Natural killer cell (primary cell): ENCODE measurements around the gene PDK4. TPM values are rescaled to one million over a fixed set of nuclear protein-coding genes. Genes with fewer than 3 reads are reported as not detected.

ENCODE experiments used
- ATAC-seq, 3 donors: fragments of 150-1000 bp in 2 of 3; fragments of 200-7000 bp in 1 of 3; cut with Tn5 transposase; 1 replicate in 1 of 3; 2 replicates in 2 of 3; pipeline ENCODE4 v1.10.0; 2021; ENCODE audit warnings: mild to moderate bottlenecking in 2 of 3, moderate library complexity in 2 of 3
- DNase-seq, 2 donors: peaks; one replicate each; pipeline versions ENCODE4 v3.0.0 to v3.0.0-alpha.2; 2013 to 2021; ENCODE audit warnings: mixed read lengths in 1 of 2
- H3K27ac ChIP-seq: one replicate; pipeline ENCODE4 v1.5.1; 2013; ENCODE audit warnings: mild to moderate bottlenecking, low read length
- H3K27me3 ChIP-seq: one replicate; pipeline ENCODE4 v1.6.1; 2013; ENCODE audit warnings: low read length; ENCODE audit not compliant: control insufficient read depth, insufficient read depth
- H3K36me3 ChIP-seq: one replicate; pipeline ENCODE4 v1.6.1; 2013; ENCODE audit warnings: low read length; ENCODE audit not compliant: control insufficient read depth, insufficient read depth
- H3K4me1 ChIP-seq: one replicate; pipeline ENCODE4 v1.6.1; 2013; ENCODE audit warnings: low read length; ENCODE audit not compliant: control insufficient read depth, insufficient read depth
- H3K4me3 ChIP-seq: one replicate; pipeline ENCODE4 v1.5.1; 2013; ENCODE audit warnings: low read length
- H3K9me3 ChIP-seq: one replicate; pipeline ENCODE4 v1.6.1; 2013; ENCODE audit warnings: low read length; ENCODE audit not compliant: control insufficient read depth, insufficient read depth
- H3K27ac Mint-ChIP-seq, 2 donors: one replicate each; pipeline ENCODE4 v1.8.0; 2022; ENCODE audit warnings: mild to moderate bottlenecking in 2 of 2, mixed read lengths in 2 of 2, moderate library complexity in 1 of 2
- H3K27me3 Mint-ChIP-seq, 2 donors: one replicate each; pipeline ENCODE4 v1.8.0; 2022; ENCODE audit warnings: low read depth in 2 of 2, mixed read lengths in 2 of 2
- H3K36me3 Mint-ChIP-seq: one replicate; pipeline ENCODE4 v1.8.0; 2022; ENCODE audit warnings: mixed read lengths
- H3K4me1 Mint-ChIP-seq, 2 donors: one replicate each; pipeline ENCODE4 v1.8.0; 2022; ENCODE audit warnings: mixed read lengths in 2 of 2
- H3K4me3 Mint-ChIP-seq: one replicate; pipeline ENCODE4 v1.8.0; 2022; ENCODE audit warnings: mild to moderate bottlenecking, moderate library complexity, mixed read lengths
- H3K9me3 Mint-ChIP-seq, 2 donors: one replicate each; pipeline ENCODE4 v1.8.0; 2022; ENCODE audit warnings: mixed read lengths in 2 of 2
- CTCF ChIP-seq: fragments of 200-600 bp; IDR thresholded peaks from one replicate; pipeline ENCODE4 v1.8.0; 2022; ENCODE audit warnings: antibody characterized with exemption
- WGBS: methylation state at CpG from one replicate; pipeline ENCODE4 v1.1.7; 2013; ENCODE audit warnings: missing lambda C conversion rate; ENCODE audit not compliant: insufficient coverage; 5-methylcytosine and 5-hydroxymethylcytosine counted together
- intact Hi-C: fragments of 100-400 bp; cut with micrococcal nuclease; formaldehyde crosslinking; loops from one replicate; pipeline ENCODE4 v1.14.2; 2022
- total RNA-seq, 4 donors: library from RNA; stranded (reverse); fragments of 120-200 nt in 1 of 4; gene quantifications; one replicate each; pipeline versions ENCODE4 v1.2.3 to v1.2.4, GENCODE V29; 2013 to 2022

PDK4 gene
- total RNA-seq, 3 donors from 2014 or later (not counting 1 experiment from before 2014, with no cell fraction given): 0.78 to 3.8 (median 2.3) TPM

DNA sequence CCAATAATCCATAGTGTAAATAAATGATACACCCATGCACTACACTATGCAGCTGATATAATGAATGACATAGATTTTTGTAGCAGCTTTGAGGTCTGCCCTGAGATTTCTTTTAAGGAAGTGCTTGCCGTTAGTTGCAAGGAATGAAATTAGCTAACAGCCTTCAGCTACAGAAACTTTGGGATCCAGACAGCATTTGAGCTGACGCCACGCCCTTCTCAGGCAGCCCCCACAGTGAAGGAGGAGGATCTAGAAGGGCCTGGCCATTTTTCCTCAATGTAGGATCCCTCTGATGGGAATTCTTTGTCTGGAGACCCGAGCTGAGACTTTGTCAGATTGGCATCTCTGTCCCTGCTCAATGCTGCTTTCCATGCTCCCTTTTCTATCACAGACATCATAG lies 6.1 kb upstream of the PDK4 start:
- no peaks in the 10 kb centered on the region for H3K36me3 ChIP-seq
- Mint-ChIP-seq H3K4me3 (no peak overlapping the region), H3K27me3 (peaks cover 0 to under 1% of the 10 kb centered on the region in 2 donors), H3K9me3 (no peaks in the 10 kb centered on the region), H3K4me1 (peaks cover 14 to 17% of the 10 kb centered on the region in 2 donors), H3K36me3 (no peaks in the 10 kb centered on the region), H3K27ac (no peak overlapping the region)
- H3K4me3 ChIP-seq: no peak overlapping the region
- no peaks in the 10 kb centered on the region for H3K9me3 ChIP-seq
- WGBS: 83% methylated on average over 4 of the region's 4 CpGs
- no peaks in the 10 kb centered on the region for H3K27me3 ChIP-seq
- no peak overlapping the region for H3K27ac ChIP-seq
- DNase-seq: no peak
- intact Hi-C loops: no loop called here
- ATAC-seq: no peak
- H3K4me1 ChIP-seq: peaks cover 12% of the 10 kb centered on the region
- no peak for TF ChIP-seq CTCF

DNA sequence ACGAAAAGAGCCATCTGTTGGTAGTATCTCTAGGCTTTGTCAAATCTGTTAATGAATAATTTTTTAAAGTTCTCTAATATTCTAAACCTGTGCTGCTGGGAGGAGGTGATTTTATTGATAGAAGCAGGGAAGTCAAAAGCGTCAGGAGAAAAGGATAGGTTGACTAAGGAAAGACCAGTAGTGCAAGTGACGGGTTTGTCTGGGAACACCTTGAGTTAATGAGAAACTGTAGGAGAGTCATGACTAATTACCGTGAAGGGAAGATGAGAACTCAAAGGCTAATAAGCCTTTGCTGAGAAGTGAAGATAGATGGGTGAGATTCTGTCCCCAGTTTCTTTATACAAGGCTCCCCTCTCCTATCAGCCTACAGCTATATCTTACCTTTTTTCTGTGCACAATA lies 5.0 kb upstream of the PDK4 start:
- no peaks in the 10 kb centered on the region for H3K9me3 Mint-ChIP-seq
- H3K36me3 ChIP-seq: no peaks in the 10 kb centered on the region
- H3K36me3 Mint-ChIP-seq: no peaks in the 10 kb centered on the region
- H3K4me3 ChIP-seq: no peak overlapping the region
- no peak overlapping the region for H3K27ac ChIP-seq
- 91% methylated on average over 4 of the region's 4 CpGs for WGBS
- TF ChIP-seq CTCF: no peak
- no peaks in the 10 kb centered on the region for H3K27me3 ChIP-seq
- H3K27me3 Mint-ChIP-seq: peaks cover 0 to 7% of the 10 kb centered on the region in 2 donors
- ATAC-seq: no peak
- no peaks in the 10 kb centered on the region for H3K9me3 ChIP-seq
- no peak overlapping the region for H3K4me3 Mint-ChIP-seq
- no peak overlapping the region for H3K27ac Mint-ChIP-seq
- H3K4me1 ChIP-seq: peaks cover 11% of the 10 kb centered on the region
- intact Hi-C loops: no loop called here
- H3K4me1 Mint-ChIP-seq: peaks cover 3 to 8% of the 10 kb centered on the region in 2 donors
- DNase-seq: no peak

- ATAC-seq (no peak), DNase-seq (no peak)
- Mint-ChIP-seq H3K9me3 (no peaks in the 10 kb centered on the region), H3K4me1 (peaks cover 10 to 14% of the 10 kb centered on the region in 2 donors), H3K27me3 (peaks cover 0 to 14% of the 10 kb centered on the region in 2 donors), H3K4me3 (no peak overlapping the region), H3K27ac (no peak overlapping the region), H3K36me3 (no peaks in the 10 kb centered on the region)
- TF ChIP-seq CTCF: no peak
- intact Hi-C loops: no loop called here
- Histone ChIP-seq H3K27ac (no peak overlapping the region), H3K9me3 (no peaks in the 10 kb centered on the region), H3K36me3 (no peaks in the 10 kb centered on the region), H3K4me1 (peaks cover 14% of the 10 kb centered on the region), H3K4me3 (no peak overlapping the region), H3K27me3 (no peaks in the 10 kb centered on the region)
Observed at GRCh38 chr7:95599069-95599468, 2.8 kb upstream of the PDK4 start.

DNA sequence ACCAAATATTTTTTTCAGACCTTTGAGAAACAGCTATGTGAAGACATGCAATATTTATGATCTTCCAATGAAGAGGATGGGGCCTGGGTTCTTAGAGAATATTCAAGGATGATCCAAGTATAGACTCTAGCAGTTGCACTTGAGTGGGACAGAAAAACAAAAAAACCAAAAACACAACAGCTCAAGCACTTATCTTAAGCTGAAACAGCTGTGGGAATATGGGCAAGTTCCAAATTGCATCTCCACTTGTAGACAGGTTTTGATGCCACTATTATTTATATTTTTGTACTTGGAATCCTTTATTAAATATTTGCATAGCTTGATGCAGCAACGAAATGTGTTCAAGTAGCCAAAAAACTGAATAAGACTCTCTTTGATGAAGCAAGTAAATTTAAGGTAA lies 2.2 kb upstream of the PDK4 start:
- H3K27me3 ChIP-seq: no peaks in the 10 kb centered on the region
- H3K4me1 ChIP-seq: peaks cover 14% of the 10 kb centered on the region
- no peaks in the 10 kb centered on the region for H3K9me3 ChIP-seq
- no peaks in the 10 kb centered on the region for H3K36me3 ChIP-seq
- no CpG with 5 or more reads among the region's 1 CpG for WGBS
- peaks cover 10 to 14% of the 10 kb centered on the region in 2 donors for H3K4me1 Mint-ChIP-seq
- intact Hi-C loops: no loop called here
- H3K27me3 Mint-ChIP-seq: peaks cover 0 to 14% of the 10 kb centered on the region in 2 donors
- no peaks in the 10 kb centered on the region for H3K36me3 Mint-ChIP-seq
- ATAC-seq (no peak), DNase-seq (no peak)
- H3K4me3 Mint-ChIP-seq: no peak overlapping the region
- peak overlapping the region in 1 of 2 donors; percentile 32 for H3K27ac Mint-ChIP-seq
- H3K27ac ChIP-seq: no peak overlapping the region
- H3K9me3 Mint-ChIP-seq: no peaks in the 10 kb centered on the region
- no peak overlapping the region for H3K4me3 ChIP-seq
- TF ChIP-seq CTCF: no peak
